ENCODE results near the gene VPS52.

DNA sequence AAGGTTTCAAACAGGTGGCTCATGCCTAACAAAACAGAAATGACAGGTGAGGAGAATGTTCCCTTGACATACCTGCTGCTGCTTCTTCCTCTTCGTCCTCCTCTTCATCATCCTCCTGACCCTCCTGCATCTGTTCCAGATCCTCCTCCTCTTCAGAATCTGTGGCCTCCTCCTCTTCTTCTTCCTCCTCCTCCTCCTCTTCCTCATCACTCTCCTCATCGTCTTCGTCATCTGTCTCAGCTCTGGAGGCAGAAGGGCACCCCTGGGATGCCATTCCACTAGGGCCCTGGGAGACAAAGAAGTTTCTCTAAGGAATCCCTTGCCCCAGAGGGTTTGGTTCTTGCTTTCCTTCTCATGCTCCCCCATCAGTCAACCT lies 48.3 kb upstream of the VPS52 start:
- TF ChIP-seq ELF4 (IDR thresholded peaks at IDR 0.05) = no peak
- TF ChIP-seq BHLHE40 (IDR thresholded peaks at IDR 0.05; ENCODE audit: borderline replicate concordance) = no peak
- no peak for TF ChIP-seq NFRKB (IDR thresholded peaks at IDR 0.05)
- TF ChIP-seq SUZ12 (IDR thresholded peaks at IDR 0.05) = no peak
- TF ChIP-seq SP1 (IDR thresholded peaks at IDR 0.05) = no peak
- TF ChIP-seq FOXA1 (IDR thresholded peaks at IDR 0.05) = no peak
- TF ChIP-seq, protein P1, sequence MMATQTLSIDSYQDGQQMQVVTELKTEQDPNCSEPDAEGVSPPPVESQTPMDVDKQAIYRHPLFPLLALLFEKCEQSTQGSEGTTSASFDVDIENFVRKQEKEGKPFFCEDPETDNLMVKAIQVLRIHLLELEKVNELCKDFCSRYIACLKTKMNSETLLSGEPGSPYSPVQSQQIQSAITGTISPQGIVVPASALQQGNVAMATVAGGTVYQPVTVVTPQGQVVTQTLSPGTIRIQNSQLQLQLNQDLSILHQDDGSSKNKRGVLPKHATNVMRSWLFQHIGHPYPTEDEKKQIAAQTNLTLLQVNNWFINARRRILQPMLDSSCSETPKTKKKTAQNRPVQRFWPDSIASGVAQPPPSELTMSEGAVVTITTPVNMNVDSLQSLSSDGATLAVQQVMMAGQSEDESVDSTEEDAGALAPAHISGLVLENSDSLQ (IDR thresholded peaks at IDR 0.05) = no peak
- TF ChIP-seq TARDBP (IDR thresholded peaks at IDR 0.05) = no peak
- TF ChIP-seq ARNT (IDR thresholded peaks at IDR 0.05) = no peak
- TF ChIP-seq FOXM1 (IDR thresholded peaks at IDR 0.05; ENCODE audit: borderline replicate concordance) = no peak
- TF ChIP-seq L3MBTL2 (conservative IDR thresholded peaks at IDR 0.05) = no peak
- no peak for TF ChIP-seq FOXK2 (IDR thresholded peaks at IDR 0.05)
- TF ChIP-seq CTBP1 (IDR thresholded peaks at IDR 0.05; ENCODE audit: borderline replicate concordance) = no peak
